ENCODE measurements around the gene PLEKHG3.

Gene PLEKHG3

DNA sequence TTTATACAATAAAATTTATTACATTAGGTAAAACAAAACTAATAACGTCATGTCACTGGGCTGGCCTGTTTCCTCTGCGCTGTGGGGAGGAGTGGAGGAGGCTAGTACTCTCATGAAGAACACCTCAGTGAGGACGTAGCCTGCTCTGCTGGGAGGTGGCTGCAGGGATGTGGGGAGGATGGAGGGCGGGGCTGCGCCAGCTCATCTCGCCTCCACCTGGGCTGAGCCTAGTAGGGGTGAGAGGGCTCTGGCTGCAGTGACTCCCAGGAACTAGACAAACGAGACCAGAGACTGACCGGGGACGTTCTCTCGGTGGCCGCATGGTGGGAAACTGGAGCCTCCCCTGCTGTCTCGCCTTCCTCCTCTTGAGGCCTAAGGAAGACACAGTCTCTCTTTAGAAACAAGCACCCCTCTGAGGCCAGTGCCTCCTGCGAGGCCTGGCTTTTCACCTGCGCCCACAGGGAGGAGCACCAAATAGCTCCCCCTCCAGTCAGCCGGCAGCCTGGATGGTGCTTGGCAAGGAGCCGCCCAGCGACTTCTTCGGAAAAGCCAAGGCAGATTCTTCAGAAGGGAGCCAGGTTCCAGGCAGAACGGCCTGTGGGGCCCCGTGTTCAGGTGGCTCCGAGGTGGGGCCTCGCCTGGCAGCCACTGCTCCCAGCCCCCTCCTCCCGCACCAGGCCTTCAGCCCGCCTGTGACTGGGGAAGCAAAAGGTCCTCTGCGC lies 62.4 kb downstream of the PLEKHG3 start:
- no peak for DNase-seq

GRCh38 chr14:64767215-64767964 lies 63.2 kb downstream of the PLEKHG3 start:
- no peak for DNase-seq

DNA sequence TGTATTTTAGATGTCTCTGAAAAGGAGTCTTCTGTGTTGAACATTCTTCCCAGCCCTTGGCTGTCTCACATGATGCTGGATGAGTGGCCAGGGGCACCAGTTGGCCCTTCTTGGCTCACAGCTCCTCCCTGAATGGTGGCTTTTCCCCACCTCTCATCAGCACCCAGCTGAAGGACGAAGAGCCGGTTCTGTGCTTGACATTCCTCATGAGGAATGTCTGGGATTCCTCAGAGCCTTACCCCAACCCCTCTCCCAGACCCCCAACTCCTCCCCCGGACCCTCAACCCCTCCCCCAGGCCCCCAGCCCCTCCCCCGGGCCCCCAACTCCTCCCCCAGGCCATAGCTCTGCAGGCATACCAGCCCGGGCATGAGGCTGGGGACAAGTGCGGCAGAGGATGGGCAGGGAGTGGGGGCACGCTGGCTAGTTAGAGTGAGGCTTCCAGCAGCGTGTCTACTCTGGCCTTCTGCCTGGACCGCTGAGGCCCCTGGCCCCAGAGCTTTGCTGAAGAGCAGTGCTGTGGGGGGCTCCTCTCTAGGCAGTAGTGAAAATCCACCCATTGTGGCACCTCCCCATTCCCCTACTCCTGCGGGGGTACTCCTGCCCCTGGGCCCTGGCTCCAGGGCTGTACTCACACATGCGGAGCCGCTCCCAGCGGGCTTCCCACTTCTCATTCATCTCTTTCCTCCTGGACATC lies 64.3 kb downstream of the PLEKHG3 start:
- DNase-seq = no peak

DNA sequence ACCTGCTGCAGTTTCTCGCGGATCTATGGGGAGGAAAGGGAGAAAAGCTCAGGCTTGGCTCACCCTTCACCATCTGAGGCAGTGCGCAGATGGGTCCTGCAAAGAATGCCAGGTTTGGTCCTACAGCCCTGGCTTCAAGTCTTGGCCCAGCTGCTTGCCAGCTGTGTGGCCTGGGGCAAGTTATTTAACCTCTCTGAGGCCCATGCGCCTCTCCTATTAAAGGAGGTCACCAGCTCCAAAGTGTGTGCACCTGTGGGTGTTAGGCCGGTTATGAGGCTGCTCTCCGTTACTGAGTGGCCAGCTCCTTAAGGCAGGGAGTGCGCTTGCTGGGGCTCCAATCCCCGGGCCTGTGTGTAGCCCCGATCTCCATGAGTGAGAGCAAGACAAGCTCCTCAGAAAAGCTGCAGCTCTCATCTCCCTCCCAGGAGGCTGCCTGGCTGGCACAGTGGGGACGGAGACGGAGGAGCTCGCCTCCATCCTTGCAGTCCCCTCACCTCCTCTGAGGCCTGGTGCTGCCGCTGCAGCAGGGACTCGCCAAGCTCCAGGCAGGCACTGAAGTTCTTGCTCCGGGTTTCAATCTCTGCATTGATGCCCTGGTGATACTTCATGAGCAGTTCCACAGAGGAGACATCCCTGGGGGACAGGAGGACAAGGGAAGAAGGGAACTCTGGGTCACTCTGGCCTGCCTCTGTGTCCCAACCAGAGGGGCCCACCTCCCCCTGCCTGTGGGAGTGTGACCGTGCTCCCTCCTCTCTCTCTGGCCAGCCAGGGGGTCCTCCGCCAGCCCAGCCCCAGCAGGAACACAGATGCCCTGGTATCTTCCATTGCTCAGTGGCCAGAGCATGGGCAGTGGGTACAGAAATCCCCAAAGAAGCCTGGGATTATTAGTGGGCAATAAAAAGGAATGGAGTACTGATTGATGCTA lies 65.1 kb downstream of the PLEKHG3 start:
- no peak for DNase-seq

DNA sequence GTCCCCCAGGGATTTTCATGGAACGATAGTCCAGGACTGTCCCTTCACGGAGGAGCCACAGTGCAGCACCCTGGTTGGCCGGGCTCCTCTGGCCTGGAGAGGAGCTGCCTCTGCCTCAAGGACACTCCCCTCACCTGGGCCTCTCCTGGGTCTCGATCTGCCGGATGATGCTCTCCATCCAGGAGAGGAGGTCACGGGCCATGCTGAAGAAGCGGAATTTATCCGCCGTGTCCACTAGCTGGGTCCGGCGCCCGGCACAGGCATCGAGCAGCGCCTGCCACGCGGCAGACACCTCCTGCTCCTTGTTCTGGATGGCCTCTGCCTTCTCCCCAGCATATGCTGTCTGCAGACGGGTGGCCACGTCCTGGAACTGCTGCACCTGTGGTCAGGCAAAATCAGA lies 66.5 kb downstream of the PLEKHG3 start:
- DNase-seq = no peak

- DNase-seq = no peak
These were observed 66.9 kb downstream of the PLEKHG3 start for GRCh38 chr14:64771161-64771560.

DNA sequence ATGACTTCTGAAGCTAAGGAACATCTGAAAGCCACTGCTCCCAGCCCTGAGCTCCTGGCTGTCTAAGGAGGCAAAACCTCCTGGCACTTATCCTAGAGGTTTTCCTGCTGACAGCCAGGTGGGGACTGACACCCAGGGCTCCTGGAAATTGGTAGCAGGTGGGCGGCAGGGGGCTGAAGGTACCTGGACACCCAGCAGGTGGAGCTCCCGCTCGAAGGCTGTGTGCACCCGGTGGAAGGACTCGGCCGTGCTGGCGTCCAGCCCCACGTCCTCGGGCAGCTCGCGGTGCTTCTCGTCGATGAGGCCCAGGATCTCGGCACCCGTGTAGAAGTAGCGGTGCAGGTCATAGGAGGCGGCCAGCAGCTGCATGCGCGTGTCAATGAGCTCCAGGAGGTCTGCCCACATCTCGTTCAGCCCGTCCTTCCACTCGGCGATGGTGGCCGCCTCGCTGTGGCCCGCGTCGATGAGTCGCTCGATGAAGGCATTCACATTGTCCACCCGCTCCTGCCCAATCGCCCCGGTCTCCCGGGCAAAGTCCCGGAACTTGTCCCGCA lies 68.2 kb downstream of the PLEKHG3 start:
- DNase-seq = no peak

- DNase-seq = no peak
These were observed 68.8 kb downstream of the PLEKHG3 start for GRCh38 chr14:64773046-64773445.

GRCh38 chr14:64773577-64773976 lies 69.4 kb downstream of the PLEKHG3 start:
- no peak for DNase-seq

GRCh38 chr14:64774272-64774671 lies 70.0 kb downstream of the PLEKHG3 start:
- no peak for DNase-seq

DNA sequence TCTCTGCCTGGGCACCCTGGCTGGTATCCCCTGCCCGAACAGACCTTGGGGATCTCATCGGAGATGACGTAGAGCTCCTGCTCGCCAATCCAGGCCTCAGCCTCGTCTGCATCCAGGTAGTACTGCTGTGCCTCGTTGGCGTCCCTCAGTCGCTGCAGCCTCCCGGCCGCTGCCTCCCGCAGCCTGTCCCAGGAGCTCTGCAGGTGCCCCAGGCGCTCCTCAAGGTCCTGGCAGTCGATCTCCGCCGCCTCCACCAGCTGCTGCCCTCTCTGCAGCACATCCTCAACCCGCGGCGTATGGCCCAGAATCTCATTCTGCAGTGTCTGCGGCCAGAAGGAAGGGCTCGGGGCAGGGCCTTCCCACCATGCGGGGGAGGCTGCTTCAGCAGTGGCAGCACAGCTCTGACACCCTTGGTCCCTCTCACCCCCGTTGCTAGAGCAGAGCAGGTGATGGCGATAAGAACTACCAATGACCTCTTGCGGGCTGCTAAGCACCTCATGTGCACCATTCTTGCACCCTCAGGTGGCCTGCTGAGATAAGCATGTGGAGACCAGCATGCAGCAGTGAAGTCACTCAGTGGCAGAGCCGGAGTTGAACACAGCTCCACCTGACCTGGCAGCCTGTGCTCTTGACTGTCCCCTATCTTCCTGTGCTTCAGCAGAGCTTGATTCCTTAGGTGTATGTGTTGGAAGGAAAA lies 71.0 kb downstream of the PLEKHG3 start:
- no peak for DNase-seq

DNA sequence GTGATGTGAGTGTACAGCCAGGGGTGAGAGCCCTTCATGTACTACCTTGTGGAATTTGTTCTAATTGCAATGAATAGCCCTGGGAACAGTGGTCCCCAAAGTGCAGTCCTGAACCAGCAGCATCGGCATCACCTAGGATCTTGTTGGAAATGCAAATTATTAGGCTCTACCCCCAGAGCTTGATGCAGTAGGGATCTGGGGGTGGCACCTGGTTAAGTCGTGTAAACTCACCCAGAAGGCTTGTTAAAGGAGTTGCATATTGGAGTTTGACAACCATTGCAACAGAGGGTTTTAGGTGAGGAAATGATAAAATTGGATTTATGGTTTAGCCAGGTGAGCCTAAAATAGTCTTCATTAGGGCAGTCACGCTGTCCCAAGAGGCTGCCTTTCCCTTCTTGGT lies 73.2 kb downstream of the PLEKHG3 start:
- no peak for DNase-seq

DNA sequence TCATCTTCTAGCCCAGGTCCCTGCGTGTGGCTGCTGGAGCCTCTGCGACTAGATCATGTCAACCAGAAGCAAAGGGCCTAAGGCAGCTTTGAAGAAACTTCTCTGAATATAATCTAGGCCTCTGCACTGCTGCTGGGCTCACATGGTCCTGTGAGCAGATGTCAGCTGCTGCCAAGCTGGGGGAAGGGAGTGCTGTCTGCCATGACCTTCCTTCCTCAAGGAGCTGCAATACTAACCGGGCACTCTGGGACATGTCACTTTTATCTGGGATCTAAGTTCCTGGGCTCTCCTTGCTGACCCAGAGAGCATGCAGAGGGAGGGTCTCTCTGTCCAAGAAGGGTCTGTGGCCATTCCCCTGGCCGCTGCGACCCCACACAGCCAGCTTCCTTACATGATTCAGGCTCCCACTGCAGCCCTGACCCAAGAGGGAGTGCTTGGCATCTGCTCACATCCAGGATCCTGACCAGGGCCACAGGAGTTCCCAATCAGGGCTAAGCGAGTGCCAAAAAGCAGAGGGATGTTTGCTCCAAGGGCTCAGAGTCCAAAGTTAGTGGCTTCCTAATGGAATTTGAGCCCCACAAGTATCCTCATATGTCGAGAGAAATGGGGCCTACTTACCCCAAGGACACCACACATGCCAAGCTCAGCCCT lies 74.0 kb downstream of the PLEKHG3 start:
- DNase-seq = no peak

- DNase-seq = no peak
These were observed 75.2 kb downstream of the PLEKHG3 start for GRCh38 chr14:64779472-64779871.

DNA sequence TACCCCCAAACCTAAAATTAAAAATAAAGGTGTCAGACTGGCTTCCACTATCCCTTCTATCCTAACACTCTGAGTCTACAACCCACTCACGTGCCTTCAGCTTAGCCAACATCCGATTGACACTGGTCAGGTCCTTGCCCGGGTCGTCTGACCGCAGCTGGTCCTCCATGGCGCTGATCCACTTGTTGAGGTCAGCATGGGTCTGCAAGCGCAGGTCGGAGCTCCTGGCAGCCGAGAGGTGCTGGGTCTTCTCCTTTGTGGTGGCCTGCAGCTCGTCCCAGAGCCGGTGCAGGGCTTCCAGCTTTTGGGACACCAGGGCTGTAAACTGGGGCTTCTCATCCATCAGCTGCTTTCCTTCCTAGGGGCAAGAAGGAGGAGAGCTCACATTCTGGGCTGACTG lies 78.0 kb downstream of the PLEKHG3 start:
- no peak for DNase-seq

- no peak for DNase-seq
These were observed 79.8 kb downstream of the PLEKHG3 start for GRCh38 chr14:64784006-64784405.

- DNase-seq = no peak
These were observed 82.3 kb downstream of the PLEKHG3 start for GRCh38 chr14:64786296-64787149.

- DNase-seq = no peak
These were observed 83.4 kb downstream of the PLEKHG3 start for GRCh38 chr14:64787619-64788018.

DNA sequence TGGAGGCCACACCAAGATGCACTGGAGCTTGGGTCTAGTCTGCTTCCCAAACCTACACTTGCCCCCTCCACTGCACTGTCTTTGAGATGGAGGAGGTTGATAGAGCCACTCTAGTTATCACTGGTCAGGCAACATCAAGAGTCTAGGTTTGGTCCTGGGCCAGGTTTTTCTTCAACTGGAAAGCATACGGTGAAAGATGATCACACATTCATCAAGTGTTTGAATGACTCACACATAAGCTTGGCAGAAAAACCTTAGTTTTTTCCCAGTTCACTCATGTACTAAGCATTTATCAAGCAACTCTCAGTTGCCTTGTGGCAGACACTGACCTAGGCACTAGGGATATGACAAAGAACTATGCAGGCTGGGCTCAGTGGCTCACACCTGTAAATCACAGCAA lies 84.5 kb downstream of the PLEKHG3 start:
- no peak for DNase-seq

GRCh38 chr14:64789696-64790095 lies 85.5 kb downstream of the PLEKHG3 start:
- DNase-seq = no peak

All from activated CD4-positive, alpha-beta T cell treated with anti-CD3 and anti-CD28 coated beads for 4 hours (primary cell).